ENCODE results near the gene ZDHHC7.

DNA sequence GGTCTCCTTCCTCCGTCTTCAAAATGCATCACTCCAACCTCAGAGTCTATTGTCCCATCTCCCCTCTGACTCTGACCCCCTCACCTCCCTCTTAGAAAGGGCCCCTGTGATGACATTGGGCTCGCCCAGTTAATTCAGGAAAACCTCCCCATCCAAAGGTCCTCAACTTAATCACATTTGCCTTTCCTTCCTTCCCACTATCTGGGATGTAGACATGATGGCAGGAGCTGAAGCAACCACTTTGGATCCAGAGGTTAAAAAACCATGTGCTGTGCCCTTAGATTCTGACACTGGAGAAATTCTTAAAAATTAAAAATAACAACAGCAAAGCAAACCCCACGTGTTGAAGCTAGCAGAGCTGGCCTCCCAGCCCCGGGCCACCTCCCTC, 80.2 kb downstream of the ZDHHC7 start:
- TF ChIP-seq, protein P1, sequence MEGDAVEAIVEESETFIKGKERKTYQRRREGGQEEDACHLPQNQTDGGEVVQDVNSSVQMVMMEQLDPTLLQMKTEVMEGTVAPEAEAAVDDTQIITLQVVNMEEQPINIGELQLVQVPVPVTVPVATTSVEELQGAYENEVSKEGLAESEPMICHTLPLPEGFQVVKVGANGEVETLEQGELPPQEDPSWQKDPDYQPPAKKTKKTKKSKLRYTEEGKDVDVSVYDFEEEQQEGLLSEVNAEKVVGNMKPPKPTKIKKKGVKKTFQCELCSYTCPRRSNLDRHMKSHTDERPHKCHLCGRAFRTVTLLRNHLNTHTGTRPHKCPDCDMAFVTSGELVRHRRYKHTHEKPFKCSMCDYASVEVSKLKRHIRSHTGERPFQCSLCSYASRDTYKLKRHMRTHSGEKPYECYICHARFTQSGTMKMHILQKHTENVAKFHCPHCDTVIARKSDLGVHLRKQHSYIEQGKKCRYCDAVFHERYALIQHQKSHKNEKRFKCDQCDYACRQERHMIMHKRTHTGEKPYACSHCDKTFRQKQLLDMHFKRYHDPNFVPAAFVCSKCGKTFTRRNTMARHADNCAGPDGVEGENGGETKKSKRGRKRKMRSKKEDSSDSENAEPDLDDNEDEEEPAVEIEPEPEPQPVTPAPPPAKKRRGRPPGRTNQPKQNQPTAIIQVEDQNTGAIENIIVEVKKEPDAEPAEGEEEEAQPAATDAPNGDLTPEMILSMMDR (IDR thresholded peaks at IDR 0.05 in 2 of 3, conservative IDR thresholded peaks at IDR 0.05 in 1 of 3; ENCODE audit: borderline replicate concordance in 1 of 3, insufficient read depth in 1 of 3, low read depth in 2 of 3, low read length in 2 of 3): no peak
- TF ChIP-seq RAD21 (IDR thresholded peaks at IDR 0.05; ENCODE audit: low read depth): no peak
- no peak for TF ChIP-seq POLR2A (IDR thresholded peaks at IDR 0.05; ENCODE audit: borderline replicate concordance, extremely low read depth, insufficient read depth, insufficient read length)
- no peak for TF ChIP-seq SIN3A (IDR thresholded peaks at IDR 0.05; ENCODE audit: low read depth)
- no peak for TF ChIP-seq EZH2phosphoT487 (IDR thresholded peaks at IDR 0.05; ENCODE audit: borderline replicate concordance)
- no peak for TF ChIP-seq CEBPB (IDR thresholded peaks at IDR 0.05; ENCODE audit: low read depth)
- no peak for TF ChIP-seq POLR2AphosphoS5 (IDR thresholded peaks at IDR 0.05; ENCODE audit: low read depth, low read length)
- no peak for TF ChIP-seq SRF (IDR thresholded peaks at IDR 0.05; ENCODE audit: low read depth)
- no peak for TF ChIP-seq EZH2 (IDR thresholded peaks at IDR 0.05)
